Right ventricle myocardium inferior (tissue), 1 donor: ENCODE results near the gene CADM1. TPM values are rescaled to one million over a fixed set of nuclear protein-coding genes. Genes with fewer than 3 reads are reported as not detected.

Experiments
- ATAC-seq: fragments of 200-7000 bp; cut with Tn5 transposase; one replicate; pipeline ENCODE4 v1.9.1; 2020; ENCODE audit warnings: mild to moderate bottlenecking, moderate library complexity
- DNase-seq: peaks from one replicate; pipeline ENCODE4 v3.0.0; 2021; ENCODE audit errors: missing footprints
- intact Hi-C: fragments of 100-400 bp; cut with DNase I; formaldehyde crosslinking; loops from one replicate; pipeline ENCODE4 v1.11.0; 2022
- total RNA-seq: library from RNA; stranded (reverse); fragmentation: NEBNext Ultra II Directional; extraction: Animal tissue kit (Norgen Biotek cat#: 25700); gene quantifications from one replicate; pipeline ENCODE4 v1.2.1, GENCODE V29; 2021
- donor health status: DM: no; HTN: yes; CAD: no; lungs with severe emphysema.

Gene CADM1
- total RNA-seq, 1 donor from 2014 or later: 42.4 TPM

DNA sequence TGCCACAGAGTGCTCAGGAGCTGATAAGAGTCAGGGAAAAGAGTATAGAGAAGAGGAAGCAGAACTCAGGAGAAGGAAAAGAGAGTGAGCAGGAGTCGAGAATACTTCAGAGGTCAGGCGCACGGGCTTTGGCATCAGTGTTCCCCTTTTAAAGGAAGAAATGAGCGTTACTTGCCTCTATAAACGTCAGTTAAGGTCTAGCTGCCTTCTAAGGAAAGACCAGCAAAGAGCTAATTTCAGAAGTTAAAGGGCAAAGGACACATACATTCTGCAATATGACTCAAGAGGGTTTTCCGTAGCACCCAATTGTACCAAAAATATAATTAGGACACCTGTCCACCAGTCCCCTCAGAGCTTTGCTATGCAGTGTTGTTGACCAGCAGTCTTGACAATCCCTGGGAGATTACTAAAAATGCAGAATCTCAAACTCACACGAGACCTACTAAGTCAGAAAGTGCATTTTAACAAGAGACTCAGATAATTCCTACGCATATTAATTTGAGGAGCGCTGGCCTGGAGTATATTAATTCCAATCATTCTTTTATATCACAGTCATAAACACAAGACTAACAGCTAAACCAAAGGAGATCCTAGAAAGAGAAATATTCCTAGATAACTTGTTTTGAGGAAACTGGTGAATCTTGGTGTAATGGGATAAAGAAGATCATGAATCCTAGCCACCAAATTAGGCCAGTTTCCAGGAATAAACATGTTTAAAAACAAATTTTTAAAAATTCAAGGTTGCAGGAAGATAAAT, 249.0 kb downstream of the CADM1 start:
- intact Hi-C loops: no loop called here
- ATAC-seq (no peak), DNase-seq (no peak)

DNA sequence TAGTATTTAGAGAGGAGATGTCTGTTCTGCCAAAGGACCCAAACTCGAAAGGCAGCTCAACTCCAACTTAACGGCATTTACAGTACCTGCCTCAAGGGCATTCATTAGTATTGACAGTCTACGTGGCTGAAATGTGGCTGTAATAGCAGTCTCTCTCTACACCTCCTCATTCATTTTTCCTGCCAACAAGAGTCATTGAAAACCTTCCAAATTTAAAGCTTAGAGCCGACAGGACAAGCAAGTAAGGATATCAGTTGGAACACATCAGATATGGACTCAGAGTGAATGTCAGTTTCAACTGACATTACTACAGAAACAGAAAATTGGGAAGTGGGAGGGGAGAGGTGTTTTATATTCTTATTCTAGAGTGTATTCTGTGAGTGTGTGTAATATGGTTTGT, 253.1 kb downstream of the CADM1 start:
- intact Hi-C loops: no loop called here
- DNase-seq (no peak), ATAC-seq (no peak)

- no peak for ATAC-seq
- DNase-seq: no peak
- intact Hi-C loops: no loop called here
These were observed 255.1 kb downstream of the CADM1 start for GRCh38 chr11:115249061-115249578.

- DNase-seq (no peak), ATAC-seq (no peak)
- intact Hi-C loops: no loop called here
These were observed 256.3 kb downstream of the CADM1 start for GRCh38 chr11:115247953-115248352.

DNA sequence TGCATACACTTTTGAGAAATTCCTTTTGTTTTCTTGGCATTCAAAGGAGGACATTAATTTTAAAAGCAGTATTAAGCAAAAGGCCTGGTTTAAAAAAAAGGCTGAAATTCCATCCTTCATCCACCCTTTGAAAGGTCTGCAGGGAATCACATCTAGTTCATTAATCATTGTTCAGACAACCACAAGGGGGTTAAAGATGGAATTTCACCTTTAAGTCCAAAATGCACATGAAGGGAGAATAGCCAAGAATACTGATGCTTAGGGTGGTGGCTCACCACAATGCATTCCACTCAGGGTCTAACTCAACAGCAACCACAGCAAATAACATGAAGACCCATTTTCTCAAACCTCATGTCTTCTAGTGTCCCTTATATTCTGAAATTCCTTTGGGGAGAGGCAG, 256.9 kb downstream of the CADM1 start:
- intact Hi-C loops: no loop called here
- no peak for ATAC-seq
- no peak for DNase-seq

- intact Hi-C loops: no loop called here
- no peak for DNase-seq
- no peak for ATAC-seq
These were observed 259.5 kb downstream of the CADM1 start for GRCh38 chr11:115244758-115245157.

GRCh38 chr11:115244296-115244695, 259.9 kb downstream of the CADM1 start:
- DNase-seq: no peak
- no peak for ATAC-seq
- intact Hi-C loops: no loop called here

DNA sequence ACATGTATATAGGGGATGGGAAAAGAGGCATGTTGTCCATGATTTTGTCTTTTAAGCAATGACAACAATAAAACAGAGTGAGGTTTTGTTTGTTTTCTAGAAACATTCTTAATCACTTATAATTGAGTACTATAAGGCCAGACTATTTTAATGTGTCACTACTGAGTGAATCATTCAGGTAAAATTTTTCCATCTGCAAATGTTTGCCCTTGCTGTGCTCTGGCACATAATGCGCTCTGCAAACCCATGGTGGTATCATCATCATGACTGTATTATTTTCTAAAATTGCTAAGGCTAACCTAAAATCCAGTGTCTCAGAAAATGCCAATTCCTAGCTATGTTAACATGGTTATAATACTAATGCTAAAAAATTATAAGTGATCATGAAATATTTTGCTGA, 261.2 kb downstream of the CADM1 start:
- intact Hi-C loops: no loop called here
- no peak for DNase-seq
- ATAC-seq: no peak

DNA sequence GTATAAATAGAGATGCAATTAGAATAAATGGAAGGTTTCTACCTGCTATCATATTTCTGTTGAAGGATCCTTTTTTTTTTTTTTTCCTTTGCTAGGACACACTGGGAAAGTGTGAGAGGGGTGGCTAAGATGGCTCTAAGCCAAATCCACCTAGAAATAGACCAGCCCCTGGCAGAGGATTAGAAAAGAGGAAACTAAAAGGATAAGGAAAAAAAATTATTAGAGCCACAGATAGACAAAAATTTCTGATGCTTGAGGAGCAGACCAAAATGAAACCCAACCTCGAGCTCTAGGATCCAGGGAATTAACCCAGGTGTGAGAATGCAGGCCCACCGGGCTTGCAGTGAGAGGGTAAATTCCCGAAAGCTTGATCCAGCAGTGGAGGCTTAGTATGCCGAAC, 262.3 kb downstream of the CADM1 start:
- DNase-seq: no peak
- no peak for ATAC-seq
- intact Hi-C loops: no loop called here

DNA sequence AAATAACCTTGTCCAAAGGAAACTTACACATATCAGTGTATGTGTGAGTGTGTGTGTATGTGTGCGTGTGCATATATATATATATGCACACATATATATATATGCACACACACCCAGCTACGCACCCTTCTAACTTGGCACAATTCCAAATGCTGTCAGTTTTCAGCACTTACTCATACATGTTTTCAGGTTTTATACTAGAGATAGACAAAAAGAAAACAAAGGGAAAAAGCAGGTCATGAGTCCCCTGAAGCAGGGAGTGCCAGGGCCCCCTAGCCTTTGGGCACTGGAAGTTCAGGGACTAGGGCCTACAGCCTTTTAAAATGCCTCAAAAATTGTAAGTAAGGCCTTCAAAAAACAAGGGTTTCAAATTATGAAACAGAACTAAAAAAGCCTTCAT, 265.4 kb downstream of the CADM1 start:
- intact Hi-C loops: no loop called here
- ATAC-seq (no peak), DNase-seq (no peak)

GRCh38 chr11:115238086-115238485, 266.1 kb downstream of the CADM1 start:
- intact Hi-C loops: no loop called here
- no peak for ATAC-seq
- no peak for DNase-seq

GRCh38 chr11:115237578-115237977, 266.6 kb downstream of the CADM1 start:
- ATAC-seq: no peak
- intact Hi-C loops: no loop called here
- DNase-seq: no peak

DNA sequence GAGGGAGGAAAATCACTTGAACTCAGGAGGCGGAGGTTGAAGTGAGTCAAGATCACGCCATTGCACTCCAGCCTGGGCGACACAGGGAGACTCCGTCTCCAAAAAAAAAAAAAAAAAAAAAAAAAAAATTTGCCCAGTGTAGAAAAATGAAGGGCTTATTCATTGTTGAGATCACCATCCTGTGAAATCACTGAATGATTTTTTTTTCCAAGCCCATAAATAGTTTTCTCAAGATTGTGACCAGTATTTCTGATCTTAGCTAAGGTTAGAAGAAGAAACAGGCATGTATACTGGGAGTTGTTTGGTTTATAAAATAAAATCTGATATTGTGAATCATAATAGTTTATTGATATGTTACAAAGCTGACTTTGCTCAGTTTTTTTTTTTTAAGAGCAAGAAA, 269.4 kb downstream of the CADM1 start:
- intact Hi-C loops: no loop called here
- DNase-seq (no peak), ATAC-seq (no peak)

GRCh38 chr11:115226556-115226955, 277.7 kb downstream of the CADM1 start:
- intact Hi-C loops: no loop called here
- DNase-seq (no peak), ATAC-seq (no peak)

DNA sequence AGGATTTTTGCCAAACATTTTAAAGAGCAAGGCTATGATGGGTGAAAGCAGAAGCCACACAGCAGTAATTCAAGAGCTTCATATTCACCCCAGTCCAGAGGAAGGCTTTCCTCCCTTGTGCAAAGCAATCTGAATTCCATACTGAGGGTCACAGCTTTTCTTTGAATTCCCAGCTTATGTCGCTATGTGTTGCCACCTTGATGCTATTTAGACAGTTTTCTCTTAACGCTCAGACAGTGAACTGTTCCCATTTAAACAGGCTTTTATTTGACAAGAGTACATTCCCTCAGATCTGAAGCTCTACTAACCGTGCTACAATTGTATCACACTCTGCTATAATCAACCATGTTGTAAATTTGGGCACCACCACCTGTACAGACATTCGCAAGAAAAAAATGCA, 279.7 kb downstream of the CADM1 start:
- intact Hi-C loops: no loop called here
- DNase-seq (no peak), ATAC-seq (no peak)

DNA sequence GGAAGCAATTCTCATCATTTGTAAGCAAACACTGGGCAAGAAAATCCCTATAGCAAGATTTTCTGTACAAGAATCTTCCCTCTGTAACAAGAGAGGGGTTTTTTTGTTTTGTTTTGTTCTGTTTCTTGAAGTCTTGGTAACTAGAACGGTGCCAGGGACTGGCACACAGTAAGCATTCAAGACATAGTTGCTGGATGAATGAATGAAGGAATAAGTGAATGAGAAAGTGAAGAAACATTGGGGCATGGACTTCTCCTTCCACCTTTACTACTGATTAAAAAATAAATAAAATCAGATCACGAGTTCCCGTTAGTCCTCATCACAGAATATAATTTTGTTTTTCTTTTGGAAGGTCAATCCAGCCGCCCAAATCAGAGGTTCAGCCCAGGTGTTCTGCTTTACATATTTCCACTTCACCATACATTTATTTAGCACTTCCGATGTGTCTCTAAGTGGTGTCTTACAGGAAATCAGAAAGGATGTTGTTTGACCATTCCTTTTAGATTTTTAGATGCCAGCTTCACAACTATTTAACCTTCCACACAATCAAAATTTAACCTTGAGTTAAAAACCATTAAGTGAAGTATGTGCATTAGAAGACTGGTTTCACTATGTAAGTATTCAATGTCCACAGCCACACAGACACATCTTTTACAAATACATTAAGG, 281.2 kb downstream of the CADM1 start:
- ATAC-seq (no peak), DNase-seq (no peak)
- intact Hi-C loops: no loop called here

GRCh38 chr11:115222218-115222862, 281.9 kb downstream of the CADM1 start:
- DNase-seq (no peak), ATAC-seq (no peak)
- intact Hi-C loops: no loop called here

- intact Hi-C loops: no loop called here
- DNase-seq: no peak
- no peak for ATAC-seq
These were observed 282.6 kb downstream of the CADM1 start for GRCh38 chr11:115221461-115222069.

DNA sequence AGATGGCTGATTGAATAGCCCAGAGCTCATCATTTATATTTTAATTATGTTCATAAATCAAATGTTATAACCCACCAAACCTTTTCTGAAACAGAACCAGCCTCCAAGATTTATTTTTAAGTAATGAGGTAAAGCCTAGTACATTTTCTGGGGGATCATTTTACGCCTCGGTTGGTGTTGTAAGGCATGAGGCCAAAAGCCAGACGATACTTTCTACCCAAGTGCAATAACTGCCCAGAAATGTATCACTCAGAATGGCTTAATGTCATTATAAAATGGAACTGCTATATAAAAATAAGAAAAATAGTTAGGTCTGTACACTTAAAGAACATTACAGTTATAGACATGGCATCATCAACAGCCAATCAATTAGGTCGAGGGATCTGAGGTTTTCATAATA, 283.3 kb downstream of the CADM1 start:
- ATAC-seq (no peak), DNase-seq (no peak)
- intact Hi-C loops: no loop called here

GRCh38 chr11:115220423-115220822, 283.8 kb downstream of the CADM1 start:
- intact Hi-C loops: no loop called here
- DNase-seq (no peak), ATAC-seq (no peak)
